ENCODE data around the gene TNS3. TPM values are rescaled to one million over a fixed set of nuclear protein-coding genes. Genes with fewer than 3 reads are reported as not detected.

TNS3 gene
- total RNA-seq, 1 donor from 2014 or later = 41.2 TPM

DNA sequence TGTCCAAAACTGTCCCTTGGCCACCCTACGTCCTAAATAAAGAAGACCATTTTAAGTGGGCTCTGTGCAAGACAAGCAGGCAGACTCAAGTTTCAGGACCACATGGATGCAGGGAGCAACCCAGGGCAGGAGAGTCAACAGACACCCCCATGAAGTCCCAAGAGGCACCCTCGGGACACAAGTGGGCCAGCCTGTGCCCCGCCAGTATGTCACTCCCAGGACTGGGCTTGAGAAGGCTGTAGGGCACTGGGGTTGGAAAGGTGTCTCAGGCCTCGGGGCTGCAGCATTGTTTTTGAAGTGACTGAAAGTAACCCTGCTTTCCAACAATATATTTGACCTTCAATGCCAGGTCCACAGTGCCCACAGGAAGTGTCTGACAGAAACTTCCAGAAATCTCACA lies 157.4 kb downstream of the TNS3 start:
- no peak overlapping the region for H3K4me3 ChIP-seq (ENCODE audit: low read depth, low read length)
- TF ChIP-seq CTCF (IDR thresholded peaks at IDR 0.05; ENCODE audit: insufficient read depth, low read length, poor library complexity, severe bottlenecking) = no peak
- DNase-seq (ENCODE audit: low read depth) = no peak
- peaks cover 2% of the 10 kb centered on the region for H3K36me3 ChIP-seq (ENCODE audit: control insufficient read depth, insufficient read depth, low read length)
- no peaks in the 10 kb centered on the region for H3K27me3 ChIP-seq (ENCODE audit: control insufficient read depth, insufficient read depth, low read length)

DNA sequence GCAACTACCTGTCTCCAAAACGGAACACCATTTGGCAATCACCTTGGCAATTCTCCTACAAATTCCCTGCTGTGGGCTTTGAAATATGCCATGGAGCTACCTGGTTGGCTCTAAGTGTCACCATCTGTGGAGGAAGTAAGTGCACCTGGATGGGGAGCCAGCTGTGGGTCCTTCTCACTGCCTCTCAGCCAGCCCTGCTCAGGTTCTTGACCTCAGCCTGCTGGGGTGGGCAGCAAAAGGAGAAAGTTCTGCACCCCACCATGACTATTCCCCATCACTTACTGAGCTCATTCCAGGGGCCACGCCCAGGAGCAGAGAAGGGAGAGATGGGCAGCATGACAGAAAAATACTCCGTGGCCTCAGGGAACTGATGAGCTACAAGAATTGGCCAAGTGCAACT lies 158.7 kb downstream of the TNS3 start:
- TF ChIP-seq CTCF (IDR thresholded peaks at IDR 0.05; ENCODE audit: insufficient read depth, low read length, poor library complexity, severe bottlenecking) = no peak
- Histone ChIP-seq H3K27me3 (ENCODE audit: control insufficient read depth, insufficient read depth, low read length) (no peaks in the 10 kb centered on the region), H3K4me3 (ENCODE audit: low read depth, low read length) (no peak overlapping the region), H3K36me3 (ENCODE audit: control insufficient read depth, insufficient read depth, low read length) (peaks cover 2% of the 10 kb centered on the region)
- DNase-seq (ENCODE audit: low read depth) = no peak

GRCh38 chr7:47422611-47423010 lies 159.3 kb downstream of the TNS3 start:
- TF ChIP-seq CTCF (IDR thresholded peaks at IDR 0.05; ENCODE audit: insufficient read depth, low read length, poor library complexity, severe bottlenecking) = no peak
- H3K4me3 ChIP-seq (ENCODE audit: low read depth, low read length) = no peak overlapping the region
- peaks cover 1% of the 10 kb centered on the region for H3K36me3 ChIP-seq (ENCODE audit: control insufficient read depth, insufficient read depth, low read length)
- no peak for DNase-seq (ENCODE audit: low read depth)
- no peaks in the 10 kb centered on the region for H3K27me3 ChIP-seq (ENCODE audit: control insufficient read depth, insufficient read depth, low read length)

GRCh38 chr7:47421456-47421855 lies 160.5 kb downstream of the TNS3 start:
- Histone ChIP-seq H3K36me3 (ENCODE audit: control insufficient read depth, insufficient read depth, low read length) (no peaks in the 10 kb centered on the region), H3K27me3 (ENCODE audit: control insufficient read depth, insufficient read depth, low read length) (no peaks in the 10 kb centered on the region), H3K4me3 (ENCODE audit: low read depth, low read length) (no peak overlapping the region)
- no peak for DNase-seq (ENCODE audit: low read depth)
- TF ChIP-seq CTCF (IDR thresholded peaks at IDR 0.05; ENCODE audit: insufficient read depth, low read length, poor library complexity, severe bottlenecking) = no peak

DNA sequence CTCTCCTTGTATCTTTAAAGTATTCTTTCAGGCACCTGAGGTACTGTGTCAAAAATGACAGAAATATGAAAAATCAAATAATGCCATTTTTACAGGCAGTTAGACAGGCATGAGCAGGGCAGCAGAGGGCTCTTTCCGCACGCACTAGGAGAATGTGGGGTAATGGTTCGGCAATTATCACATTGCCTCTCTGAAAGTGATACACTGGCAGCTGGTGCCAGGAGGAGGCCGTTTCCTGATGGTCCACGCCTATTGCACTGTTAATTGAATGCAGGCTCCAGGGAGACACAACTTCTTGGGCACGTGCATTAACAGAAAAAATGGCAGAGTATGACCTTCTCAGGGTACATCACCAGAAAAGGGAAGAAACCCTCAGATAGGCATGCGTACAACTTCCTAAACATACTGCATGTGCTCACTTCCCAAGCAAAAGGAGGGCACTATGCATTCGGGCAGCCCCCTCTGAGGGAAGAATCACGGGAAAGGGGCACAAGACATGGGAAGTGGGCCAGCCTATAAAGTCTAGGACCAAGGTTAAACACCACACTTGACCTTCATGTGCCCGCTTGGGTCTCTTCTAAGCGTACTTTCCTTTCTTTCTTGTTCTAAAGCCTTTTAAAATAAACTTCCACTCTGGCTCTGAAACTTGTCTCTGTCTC lies 161.7 kb downstream of the TNS3 start:
- H3K27me3 ChIP-seq (ENCODE audit: control insufficient read depth, insufficient read depth, low read length) = no peaks in the 10 kb centered on the region
- H3K4me3 ChIP-seq (ENCODE audit: low read depth, low read length) = no peak overlapping the region
- H3K36me3 ChIP-seq (ENCODE audit: control insufficient read depth, insufficient read depth, low read length) = no peaks in the 10 kb centered on the region
- no peak for TF ChIP-seq CTCF (IDR thresholded peaks at IDR 0.05; ENCODE audit: insufficient read depth, low read length, poor library complexity, severe bottlenecking)
- DNase-seq (ENCODE audit: low read depth) = no peak

DNA sequence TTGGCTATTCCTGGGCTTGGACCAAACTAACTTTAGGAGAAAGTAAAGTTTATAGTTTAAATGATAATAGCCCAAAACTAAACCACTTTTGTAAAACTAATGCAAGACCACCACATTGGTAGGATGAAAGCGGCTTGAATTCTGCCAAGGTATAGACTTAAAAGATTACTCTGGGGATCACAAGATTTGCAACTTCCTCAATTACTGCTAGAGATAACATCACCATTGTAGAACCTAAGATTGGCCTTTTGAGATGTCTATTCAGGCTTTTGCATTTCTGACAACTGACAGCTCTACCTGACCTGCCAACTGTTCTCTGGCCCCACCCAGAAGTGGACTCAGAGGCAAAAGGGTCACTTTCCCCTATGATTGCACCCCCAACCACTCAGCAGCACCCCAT lies 162.4 kb downstream of the TNS3 start:
- Histone ChIP-seq H3K36me3 (ENCODE audit: control insufficient read depth, insufficient read depth, low read length) (no peaks in the 10 kb centered on the region), H3K27me3 (ENCODE audit: control insufficient read depth, insufficient read depth, low read length) (no peaks in the 10 kb centered on the region), H3K4me3 (ENCODE audit: low read depth, low read length) (no peak overlapping the region)
- no peak for DNase-seq (ENCODE audit: low read depth)
- TF ChIP-seq CTCF (IDR thresholded peaks at IDR 0.05; ENCODE audit: insufficient read depth, low read length, poor library complexity, severe bottlenecking) = no peak
